HUES6 (cell line): Measurements from ENCODE around the gene RANBP17.
"Not testable (repeated sequence)": the region's sequence is repeated elsewhere in the genome, so short reads cannot be mapped to it uniquely, and the experiment has no call there.

ENCODE experiments used
- H3K27ac ChIP-seq: 2 replicates; pipeline ENCODE4 v1.7.0; 2013; ENCODE audit warnings: low read depth, mild to moderate bottlenecking, low read length, inconsistent platforms
- H3K27me3 ChIP-seq: 2 replicates; pipeline ENCODE4 v1.6.1; 2013; ENCODE audit warnings: low read length; ENCODE audit not compliant: control insufficient read depth, insufficient read depth
- H3K36me3 ChIP-seq: 2 replicates; pipeline ENCODE4 v1.6.1; 2013; ENCODE audit warnings: low read length; ENCODE audit not compliant: control insufficient read depth, insufficient read depth
- H3K4me1 ChIP-seq: 2 replicates; pipeline ENCODE4 v1.6.1; 2013; ENCODE audit warnings: low read length; ENCODE audit not compliant: control insufficient read depth, insufficient read depth
- H3K4me3 ChIP-seq: 2 replicates; pipeline ENCODE4 v1.5.1; 2013; ENCODE audit warnings: low read depth, low read length
- H3K9ac ChIP-seq: one replicate; pipeline ENCODE4 v1.6.1; 2013; ENCODE audit warnings: mild to moderate bottlenecking, low read length
- H3K9me3 ChIP-seq: 2 replicates; pipeline ENCODE4 v1.6.1; 2013; ENCODE audit warnings: low read depth, low read length; ENCODE audit not compliant: control insufficient read depth, insufficient read depth

Gene RANBP17

GRCh38 chr5:170894665-170895064, 32.8 kb downstream of the RANBP17 start:
- Histone ChIP-seq H3K36me3 (no peaks in the 10 kb centered on the region), H3K4me3 (no peak overlapping the region), H3K27ac (no peak overlapping the region), H3K27me3 (no peaks in the 10 kb centered on the region), H3K9ac (no peak overlapping the region), H3K9me3 (no peaks in the 10 kb centered on the region), H3K4me1 (no peaks in the 10 kb centered on the region)

DNA sequence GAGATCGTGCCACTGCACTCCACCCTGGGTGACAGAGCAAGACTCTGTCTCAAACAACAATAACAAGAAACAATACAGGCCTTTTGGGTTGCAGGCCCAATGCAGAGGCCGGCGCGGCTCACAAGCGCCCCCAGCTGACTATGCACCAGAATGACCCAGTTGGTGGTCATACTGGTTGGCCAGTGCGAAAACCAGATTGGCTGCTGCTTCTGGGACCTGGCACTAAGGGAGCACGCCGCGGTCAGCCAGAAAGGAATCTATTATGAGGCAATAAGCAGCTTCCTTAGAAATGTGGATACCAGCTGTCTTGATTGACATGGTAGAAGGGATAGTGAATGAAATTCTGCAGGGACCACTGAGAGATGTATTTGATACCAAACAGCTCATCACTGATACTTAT, 35.0 kb downstream of the RANBP17 start:
- H3K4me3 ChIP-seq: no peak overlapping the region
- no peaks in the 10 kb centered on the region for H3K27me3 ChIP-seq
- no peak overlapping the region for H3K9ac ChIP-seq
- H3K4me1 ChIP-seq: no peaks in the 10 kb centered on the region
- H3K36me3 ChIP-seq: no peaks in the 10 kb centered on the region
- no peak overlapping the region for H3K27ac ChIP-seq
- H3K9me3 ChIP-seq: no peaks in the 10 kb centered on the region

GRCh38 chr5:170903075-170903474, 41.3 kb downstream of the RANBP17 start:
- peaks cover 3% of the 10 kb centered on the region; the same call in 1 of the 2 replicates for H3K36me3 ChIP-seq
- H3K27ac ChIP-seq: no peak overlapping the region
- H3K9ac ChIP-seq: no peak overlapping the region
- no peaks in the 10 kb centered on the region for H3K27me3 ChIP-seq
- H3K4me3 ChIP-seq: no peak overlapping the region
- H3K4me1 ChIP-seq: peaks cover 6% of the 10 kb centered on the region; the same call in 1 of the 2 replicates
- H3K9me3 ChIP-seq: no peaks in the 10 kb centered on the region

GRCh38 chr5:170907758-170908157, 45.9 kb downstream of the RANBP17 start:
- no peak overlapping the region for H3K4me3 ChIP-seq
- H3K9ac ChIP-seq: no peak overlapping the region
- no peaks in the 10 kb centered on the region for H3K9me3 ChIP-seq
- peaks cover 16% of the 10 kb centered on the region; the same call in 1 of the 2 replicates for H3K36me3 ChIP-seq
- no peak overlapping the region for H3K27ac ChIP-seq
- peaks cover 6% of the 10 kb centered on the region; the same call in 1 of the 2 replicates for H3K4me1 ChIP-seq
- no peaks in the 10 kb centered on the region for H3K27me3 ChIP-seq

DNA sequence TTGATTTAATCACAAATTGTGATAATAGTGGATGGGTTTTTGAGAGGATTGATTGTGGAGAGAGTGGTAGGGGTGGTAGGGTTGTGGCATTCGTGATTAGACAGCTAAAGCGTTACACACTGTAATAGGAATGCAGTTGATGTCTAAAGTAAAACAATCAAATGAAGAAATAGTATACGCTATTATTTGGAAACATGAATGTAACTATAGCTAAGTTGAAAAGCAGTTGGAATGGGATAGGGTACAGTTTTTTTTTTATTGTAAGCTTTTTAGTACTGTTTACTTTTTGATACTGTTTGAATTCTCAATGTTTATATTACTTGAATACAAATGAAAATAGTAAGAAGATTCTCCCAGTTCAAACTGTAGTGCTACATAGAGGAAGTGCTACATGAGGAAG, 51.8 kb downstream of the RANBP17 start:
- Histone ChIP-seq H3K36me3 (peaks cover 13% of the 10 kb centered on the region; the same call in 1 of the 2 replicates), H3K9ac (no peak overlapping the region), H3K27me3 (no peaks in the 10 kb centered on the region), H3K4me1 (no peaks in the 10 kb centered on the region), H3K27ac (no peak overlapping the region), H3K4me3 (no peak overlapping the region), H3K9me3 (no peaks in the 10 kb centered on the region)

- Histone ChIP-seq H3K4me1 (0 out of 2 replicates have a peak, but pooled peaks cover 2% of the 10 kb centered on the region), H3K27ac (no peak overlapping the region), H3K27me3 (no peaks in the 10 kb centered on the region), H3K4me3 (no peak overlapping the region), H3K9ac (no peak overlapping the region), H3K9me3 (no peaks in the 10 kb centered on the region), H3K36me3 (peaks cover 4% of the 10 kb centered on the region; the same call in 1 of the 2 replicates)
Observed at GRCh38 chr5:170917113-170917512, 55.3 kb downstream of the RANBP17 start.

DNA sequence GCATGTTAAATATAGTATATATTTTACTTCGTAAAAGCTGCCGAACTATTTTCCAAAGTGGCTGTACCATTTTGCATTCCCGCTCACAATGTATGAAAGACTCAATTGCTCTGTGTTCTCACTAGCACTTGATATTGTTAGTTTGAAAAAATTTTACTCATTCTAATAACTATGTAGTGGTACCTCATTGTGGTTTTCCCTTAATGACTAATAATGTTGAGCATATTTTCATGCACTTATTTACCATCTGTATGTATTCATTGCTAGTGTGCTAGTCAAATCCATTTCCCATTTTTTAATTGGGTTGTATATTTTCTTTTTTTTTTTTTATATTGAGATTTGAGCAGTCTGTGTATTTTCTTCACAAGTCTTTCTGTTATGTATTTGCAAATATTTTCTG, 58.4 kb downstream of the RANBP17 start:
- no peaks in the 10 kb centered on the region for H3K27me3 ChIP-seq
- H3K4me1 ChIP-seq: 0 out of 2 replicates have a peak, but pooled peaks cover 3% of the 10 kb centered on the region
- H3K27ac ChIP-seq: no peak overlapping the region
- H3K4me3 ChIP-seq: no peak overlapping the region
- H3K9me3 ChIP-seq: no peaks in the 10 kb centered on the region
- H3K36me3 ChIP-seq: peaks cover 4% of the 10 kb centered on the region; the same call in 1 of the 2 replicates
- no peak overlapping the region for H3K9ac ChIP-seq

DNA sequence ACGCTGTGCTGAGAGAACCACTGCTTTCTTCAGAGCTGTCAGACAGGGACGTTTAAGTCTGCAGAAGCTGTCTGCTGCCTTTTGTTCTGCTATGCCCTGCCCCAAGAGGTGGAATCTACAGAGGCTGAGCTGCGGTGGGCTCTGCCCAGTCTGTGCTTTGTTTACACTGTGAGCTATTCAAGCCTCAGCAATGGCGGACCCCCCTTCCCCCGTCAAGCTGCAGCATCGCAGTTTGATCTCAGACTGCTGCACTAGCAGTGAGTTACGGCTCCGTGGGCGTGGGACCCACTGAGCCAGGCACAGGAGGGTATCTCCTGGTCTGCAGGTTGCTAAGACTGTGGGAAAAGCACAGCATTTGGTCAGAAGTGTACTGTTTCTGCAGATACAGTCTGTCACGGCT, 60.5 kb downstream of the RANBP17 start:
- not testable (repeated sequence) for H3K36me3 ChIP-seq, H3K9ac ChIP-seq, H3K27ac ChIP-seq, H3K27me3 ChIP-seq, H3K4me1 ChIP-seq, H3K9me3 ChIP-seq, H3K4me3 ChIP-seq

GRCh38 chr5:170923910-170924620, 62.2 kb downstream of the RANBP17 start:
- no peaks in the 10 kb centered on the region for H3K9me3 ChIP-seq
- H3K4me1 ChIP-seq: 0 out of 2 replicates have a peak, but pooled peaks cover 3% of the 10 kb centered on the region
- H3K9ac ChIP-seq: no peak overlapping the region
- H3K36me3 ChIP-seq: peaks cover 4% of the 10 kb centered on the region; the same call in 1 of the 2 replicates
- no peak overlapping the region for H3K4me3 ChIP-seq
- H3K27me3 ChIP-seq: no peaks in the 10 kb centered on the region
- no peak overlapping the region for H3K27ac ChIP-seq

GRCh38 chr5:170935534-170936218, 73.9 kb downstream of the RANBP17 start:
- not testable (repeated sequence) for H3K4me1 ChIP-seq, H3K27me3 ChIP-seq, H3K27ac ChIP-seq, H3K9me3 ChIP-seq, H3K36me3 ChIP-seq
- peak overlapping the region; percentile 58 for H3K4me3 ChIP-seq
- H3K9ac ChIP-seq: peak overlapping the region; percentile 56

DNA sequence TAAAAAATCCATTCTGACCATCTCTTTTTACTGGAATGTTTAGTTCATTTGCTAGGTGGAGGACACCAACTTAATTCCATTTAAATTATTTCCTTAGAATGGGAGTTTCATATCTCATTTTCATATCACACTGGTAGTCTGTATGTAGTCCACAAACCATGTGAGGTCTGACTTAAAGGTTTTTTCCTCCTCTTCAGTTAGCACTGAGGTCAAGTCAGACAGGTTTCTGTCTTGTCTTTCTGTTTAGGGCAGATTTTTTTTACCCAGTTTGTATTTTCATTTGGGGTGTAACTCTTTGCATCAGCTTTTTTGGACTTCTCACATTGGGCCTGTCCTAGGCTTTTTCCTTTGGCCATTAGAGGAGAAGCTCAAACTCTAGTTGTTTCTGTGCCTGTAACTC, 75.3 kb downstream of the RANBP17 start:
- Histone ChIP-seq H3K9me3 (no peaks in the 10 kb centered on the region), H3K27ac (no peak overlapping the region), H3K36me3 (no peaks in the 10 kb centered on the region), H3K4me3 (no peak overlapping the region), H3K27me3 (peaks cover 6% of the 10 kb centered on the region; the same call in 1 of the 2 replicates), H3K9ac (no peak overlapping the region), H3K4me1 (0 out of 2 replicates have a peak, but pooled peaks cover 3% of the 10 kb centered on the region)
